Measurements from ENCODE around the gene SLC26A2.

GRCh38 chr5:149963729-149964128, 3.2 kb downstream of the SLC26A2 start:
- TF ChIP-seq, protein P1, sequence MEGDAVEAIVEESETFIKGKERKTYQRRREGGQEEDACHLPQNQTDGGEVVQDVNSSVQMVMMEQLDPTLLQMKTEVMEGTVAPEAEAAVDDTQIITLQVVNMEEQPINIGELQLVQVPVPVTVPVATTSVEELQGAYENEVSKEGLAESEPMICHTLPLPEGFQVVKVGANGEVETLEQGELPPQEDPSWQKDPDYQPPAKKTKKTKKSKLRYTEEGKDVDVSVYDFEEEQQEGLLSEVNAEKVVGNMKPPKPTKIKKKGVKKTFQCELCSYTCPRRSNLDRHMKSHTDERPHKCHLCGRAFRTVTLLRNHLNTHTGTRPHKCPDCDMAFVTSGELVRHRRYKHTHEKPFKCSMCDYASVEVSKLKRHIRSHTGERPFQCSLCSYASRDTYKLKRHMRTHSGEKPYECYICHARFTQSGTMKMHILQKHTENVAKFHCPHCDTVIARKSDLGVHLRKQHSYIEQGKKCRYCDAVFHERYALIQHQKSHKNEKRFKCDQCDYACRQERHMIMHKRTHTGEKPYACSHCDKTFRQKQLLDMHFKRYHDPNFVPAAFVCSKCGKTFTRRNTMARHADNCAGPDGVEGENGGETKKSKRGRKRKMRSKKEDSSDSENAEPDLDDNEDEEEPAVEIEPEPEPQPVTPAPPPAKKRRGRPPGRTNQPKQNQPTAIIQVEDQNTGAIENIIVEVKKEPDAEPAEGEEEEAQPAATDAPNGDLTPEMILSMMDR (IDR thresholded peaks at IDR 0.05), result no peak
- TF ChIP-seq POLR2AphosphoS5 (IDR thresholded peaks at IDR 0.05) (no peak), POLR2A (IDR thresholded peaks at IDR 0.05) (no peak)

Measured in sigmoid colon (tissue), 4 donors.